Gastrocnemius medialis (tissue), 4 donors: ENCODE results near the gene OSM. TPM values are rescaled to one million over a fixed set of nuclear protein-coding genes. Genes with fewer than 3 reads are reported as not detected.

Source experiments
- ATAC-seq, 2 donors: fragments of 150-250 bp; one replicate each; pipeline ENCODE4 v1.9.1; 2016
- DNase-seq, 2 donors: peaks; one replicate each; pipeline ENCODE4 v3.0.0-alpha.2; 2019
- H3K27ac ChIP-seq, 4 donors: fragments of 200-600 bp; sonication (generic); 1 replicate in 1 of 4; 2 replicates in 3 of 4; pipeline ENCODE4 v1.5.1; 2016 to 2018; ENCODE audit warnings: mild to moderate bottlenecking in 2 of 4, moderate library complexity in 1 of 4
- H3K27me3 ChIP-seq, 3 donors: fragments of 200-600 bp; sonication (generic) in 2 of 3; 1 replicate in 1 of 3; 2 replicates in 2 of 3; pipeline versions ENCODE4 v1.5.1 to v1.6.0; 2016 to 2019; ENCODE audit warnings: mild to moderate bottlenecking in 1 of 3, moderate library complexity in 1 of 3
- H3K36me3 ChIP-seq, 2 donors: fragments of 200-600 bp; sonication (generic) in 1 of 2; one replicate each; pipeline ENCODE4 v1.5.1; 2017 to 2018
- H3K4me1 ChIP-seq, 2 donors: fragments of 200-600 bp; sonication (generic) in 1 of 2; one replicate each; pipeline ENCODE4 v1.5.1; 2016 to 2017; ENCODE audit warnings: mild to moderate bottlenecking in 2 of 2
- H3K4me3 ChIP-seq, 4 donors: fragments of 200-600 bp; sonication (generic) in 3 of 4; 1 replicate in 1 of 4; 2 replicates in 3 of 4; pipeline ENCODE4 v1.5.1; 2016 to 2019; ENCODE audit warnings: mild to moderate bottlenecking in 2 of 4
- H3K9me3 ChIP-seq, 3 donors: fragments of 200-600 bp; sonication (generic) in 2 of 3; 1 replicate in 1 of 3; 2 replicates in 2 of 3; pipeline ENCODE4 v1.5.1; 2016 to 2019
- CTCF ChIP-seq, 5 experiments: fragments of 450-650 bp in 3 of 5; fragments of 200-600 bp in 2 of 5; sonication (generic) in 2 of 5; IDR thresholded peaks in 4 of 5; conservative IDR thresholded peaks in 1 of 5; 1 replicate in 4 of 5; 2 replicates in 1 of 5; pipeline ENCODE4 v1.5.1; 2016 to 2019; ENCODE audit warnings: antibody characterized with exemption in 5 of 5, mild to moderate bottlenecking in 3 of 5, moderate library complexity in 3 of 5
- POLR2A ChIP-seq, 2 donors: fragments of 450-650 bp; IDR thresholded peaks; one replicate each; pipeline ENCODE4 v1.6.1; 2017; ENCODE audit warnings: antibody characterized with exemption in 2 of 2, mild to moderate bottlenecking in 2 of 2, moderate library complexity in 2 of 2
- in situ Hi-C, 4 donors: fragments of 200-750 bp; cut with MboI; loops; one replicate each; pipeline versions ENCODE4 v1.15.0 to v1.8.0; 2017; ENCODE audit warnings: low sequenced_read_pairs in 4 of 4
- intact Hi-C: fragments of 100-400 bp; cut with DNase I; formaldehyde crosslinking; loops from one replicate; pipeline ENCODE4 v1.15.1; 2023; ENCODE audit warnings: low total_unique reads
- total RNA-seq, 4 donors: library from RNA; depleted of rRNA; stranded (reverse); fragments of >200 nt; gene quantifications; one replicate each; pipeline versions ENCODE4 v1.1.0 to v1.2.3, GENCODE V29; 2016

Gene OSM
- total RNA-seq, 4 donors from 2014 or later: 0.53 TPM; not detected in 3

GRCh38 chr22:30276039-30276438, 9.4 kb upstream of the OSM start:
- intact Hi-C loops: no loop called here
- in situ Hi-C loops: no loop called here
- no peak for TF ChIP-seq POLR2A (IDR thresholded peaks at IDR 0.05)
- no peak for TF ChIP-seq CTCF (IDR thresholded peaks at IDR 0.05 in 4 of 5, conservative IDR thresholded peaks at IDR 0.05 in 1 of 5)
- no peak for ATAC-seq
- no peak overlapping the region for H3K4me3 ChIP-seq
- no peaks in the 10 kb centered on the region for H3K4me1 ChIP-seq
- no peak for DNase-seq
- no peaks in the 10 kb centered on the region for H3K36me3 ChIP-seq
- no peaks in the 10 kb centered on the region for H3K27me3 ChIP-seq
- no peaks in the 10 kb centered on the region for H3K9me3 ChIP-seq
- H3K27ac ChIP-seq: no peak overlapping the region

- H3K9me3 ChIP-seq: no peaks in the 10 kb centered on the region
- DNase-seq: no peak
- no peaks in the 10 kb centered on the region for H3K36me3 ChIP-seq
- H3K4me1 ChIP-seq: no peaks in the 10 kb centered on the region
- intact Hi-C loops (no loop called here), in situ Hi-C loops (no loop called here)
- ATAC-seq: no peak
- no peak for TF ChIP-seq POLR2A (IDR thresholded peaks at IDR 0.05)
- TF ChIP-seq CTCF (IDR thresholded peaks at IDR 0.05 in 4 of 5, conservative IDR thresholded peaks at IDR 0.05 in 1 of 5): no peak
- H3K27ac ChIP-seq: no peak overlapping the region
- H3K27me3 ChIP-seq: no peaks in the 10 kb centered on the region
- H3K4me3 ChIP-seq: no peak overlapping the region
Measured at GRCh38 chr22:30275625-30276024, 9.0 kb upstream of the OSM start.

- H3K4me3 ChIP-seq: no peak overlapping the region
- H3K9me3 ChIP-seq: no peaks in the 10 kb centered on the region
- H3K4me1 ChIP-seq: no peaks in the 10 kb centered on the region
- in situ Hi-C loops: no loop called here
- no peaks in the 10 kb centered on the region for H3K36me3 ChIP-seq
- TF ChIP-seq CTCF (IDR thresholded peaks at IDR 0.05 in 4 of 5, conservative IDR thresholded peaks at IDR 0.05 in 1 of 5) (no peak), POLR2A (IDR thresholded peaks at IDR 0.05) (no peak)
- H3K27me3 ChIP-seq: no peaks in the 10 kb centered on the region
- ATAC-seq (no peak), DNase-seq (no peak)
- H3K27ac ChIP-seq: no peak overlapping the region
- intact Hi-C loops: no loop called here
Measured at GRCh38 chr22:30274437-30274812, 7.8 kb upstream of the OSM start.

- Histone ChIP-seq H3K9me3 (no peaks in the 10 kb centered on the region), H3K36me3 (no peaks in the 10 kb centered on the region), H3K27ac (no peak overlapping the region), H3K4me1 (no peaks in the 10 kb centered on the region), H3K27me3 (no peaks in the 10 kb centered on the region), H3K4me3 (no peak overlapping the region)
- intact Hi-C loops: no loop called here
- no peak for DNase-seq
- in situ Hi-C loops: no loop called here
- ATAC-seq: no peak
- TF ChIP-seq POLR2A (IDR thresholded peaks at IDR 0.05) (no peak), CTCF (IDR thresholded peaks at IDR 0.05 in 4 of 5, conservative IDR thresholded peaks at IDR 0.05 in 1 of 5) (no peak)
Measured at GRCh38 chr22:30273711-30274436, 7.2 kb upstream of the OSM start.
